Calu3 (cell line): Measurements from ENCODE around the gene HECW1. TPM values are rescaled to one million over a fixed set of nuclear protein-coding genes. Genes with fewer than 3 reads are reported as not detected.

Experiments
- BruUV-seq: library from RNA; stranded (reverse); fragments of 400-500 nt; replicated peaks from 2 replicates; lab custom pipeline; 2021; lab: Mats Ljungman, UMichigan
- CTCF ChIA-PET: fragments of 300-600 bp; sonication (Branson Sonifier 250); formaldehyde crosslinking; loops from one replicate; lab custom pipeline; 2022; ENCODE audit warnings: antibody characterized with exemption; lab: Charles Lee
- DNase-seq: peaks from one replicate; pipeline ENCODE4 v3.0.0; 2022
- H3K27ac Mint-ChIP-seq: one replicate; pipeline ENCODE4 v1.8.0; 2022; ENCODE audit warnings: mixed read lengths; ENCODE audit not compliant: unreplicated experiment
- H3K27me3 Mint-ChIP-seq: one replicate; pipeline ENCODE4 v1.8.0; 2022; ENCODE audit warnings: mixed read lengths; ENCODE audit not compliant: unreplicated experiment
- H3K36me3 Mint-ChIP-seq: one replicate; pipeline ENCODE4 v1.8.0; 2022; ENCODE audit warnings: mild to moderate bottlenecking, moderate library complexity, mixed read lengths; ENCODE audit not compliant: insufficient read depth, unreplicated experiment
- H3K4me1 Mint-ChIP-seq: one replicate; pipeline ENCODE4 v1.8.0; 2022; ENCODE audit warnings: mild to moderate bottlenecking, low read depth, mixed read lengths; ENCODE audit not compliant: unreplicated experiment
- H3K4me3 Mint-ChIP-seq: one replicate; pipeline ENCODE4 v1.8.0; 2022; ENCODE audit warnings: mild to moderate bottlenecking, low read depth, moderate library complexity, mixed read lengths; ENCODE audit not compliant: unreplicated experiment
- H3K9me3 Mint-ChIP-seq: one replicate; pipeline ENCODE4 v1.8.0; 2022; ENCODE audit warnings: low read depth, mixed read lengths; ENCODE audit not compliant: unreplicated experiment
- intact Hi-C: fragments of 100-400 bp; cut with micrococcal nuclease; formaldehyde crosslinking; loops from one replicate; pipeline ENCODE4 v1.10.0; 2022; ENCODE audit not compliant: unreplicated experiment
- total RNA-seq: library from RNA; stranded (reverse); gene quantifications from 2 replicates; pipeline ENCODE4 v1.2.3, GENCODE V29; 2022
- TF ChIP-seq, protein P1 (sequence below): fragments of 200-600 bp; IDR thresholded peaks from one replicate; pipeline ENCODE4 v1.8.0; 2022; ENCODE audit warnings: antibody characterized with exemption; ENCODE audit not compliant: unreplicated experiment

HECW1 gene
- total RNA-seq, 1 experiment from 2014 or later, result 0.33 TPM

DNA sequence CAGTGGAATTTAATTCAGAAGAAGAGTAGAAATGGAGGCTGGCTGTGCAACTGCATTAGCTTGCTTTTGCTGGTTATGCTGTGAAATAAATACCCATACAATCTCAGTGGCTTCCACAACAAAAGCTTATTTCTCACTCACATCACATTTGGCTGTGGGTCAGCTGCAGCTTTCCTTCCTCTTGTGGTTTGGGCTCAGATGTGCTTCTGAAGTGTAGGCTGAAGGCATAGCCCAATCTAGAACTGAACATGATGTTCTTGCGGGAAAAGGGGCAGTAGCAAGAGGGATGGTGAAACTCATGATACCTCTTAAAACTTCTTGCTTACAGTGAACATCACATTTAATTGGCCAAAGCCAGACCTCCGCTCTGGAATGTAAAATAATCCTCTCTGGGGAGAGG, 119.9 kb downstream of the HECW1 start:
- H3K4me1 Mint-ChIP-seq, result no peaks in the 10 kb centered on the region
- no peaks in the 10 kb centered on the region for H3K36me3 Mint-ChIP-seq
- intact Hi-C loops, result no loop called here
- H3K4me3 Mint-ChIP-seq, result no peak overlapping the region
- CTCF ChIA-PET, result no interaction called here
- TF ChIP-seq, protein P1, sequence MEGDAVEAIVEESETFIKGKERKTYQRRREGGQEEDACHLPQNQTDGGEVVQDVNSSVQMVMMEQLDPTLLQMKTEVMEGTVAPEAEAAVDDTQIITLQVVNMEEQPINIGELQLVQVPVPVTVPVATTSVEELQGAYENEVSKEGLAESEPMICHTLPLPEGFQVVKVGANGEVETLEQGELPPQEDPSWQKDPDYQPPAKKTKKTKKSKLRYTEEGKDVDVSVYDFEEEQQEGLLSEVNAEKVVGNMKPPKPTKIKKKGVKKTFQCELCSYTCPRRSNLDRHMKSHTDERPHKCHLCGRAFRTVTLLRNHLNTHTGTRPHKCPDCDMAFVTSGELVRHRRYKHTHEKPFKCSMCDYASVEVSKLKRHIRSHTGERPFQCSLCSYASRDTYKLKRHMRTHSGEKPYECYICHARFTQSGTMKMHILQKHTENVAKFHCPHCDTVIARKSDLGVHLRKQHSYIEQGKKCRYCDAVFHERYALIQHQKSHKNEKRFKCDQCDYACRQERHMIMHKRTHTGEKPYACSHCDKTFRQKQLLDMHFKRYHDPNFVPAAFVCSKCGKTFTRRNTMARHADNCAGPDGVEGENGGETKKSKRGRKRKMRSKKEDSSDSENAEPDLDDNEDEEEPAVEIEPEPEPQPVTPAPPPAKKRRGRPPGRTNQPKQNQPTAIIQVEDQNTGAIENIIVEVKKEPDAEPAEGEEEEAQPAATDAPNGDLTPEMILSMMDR, result no peak
- BruUV-seq, result no TSS peak
- H3K9me3 Mint-ChIP-seq, result no peaks in the 10 kb centered on the region
- DNase-seq, result no peak
- H3K27ac Mint-ChIP-seq, result no peak overlapping the region
- H3K27me3 Mint-ChIP-seq, result peaks cover 56% of the 10 kb centered on the region

DNA sequence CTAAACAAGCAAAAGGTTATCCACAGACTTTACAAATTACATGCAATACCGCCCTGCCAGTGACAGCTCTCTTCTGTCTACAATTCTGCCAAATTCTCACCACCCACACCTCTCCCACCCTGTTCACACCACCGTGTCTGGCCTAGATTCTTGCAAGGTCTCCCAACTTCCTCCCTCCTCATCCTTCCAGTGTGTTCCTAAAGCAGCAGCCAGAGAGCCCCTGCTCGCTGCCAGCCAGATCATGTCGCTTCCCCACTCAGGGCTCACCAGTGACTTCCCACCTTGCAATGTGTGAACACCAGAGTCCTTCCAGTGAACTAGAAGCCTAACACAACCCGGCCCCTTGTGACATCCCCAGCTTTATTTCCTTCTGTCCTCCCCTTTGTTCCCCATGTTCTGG, 121.6 kb downstream of the HECW1 start:
- Mint-ChIP-seq H3K36me3 (no peaks in the 10 kb centered on the region), H3K27me3 (peaks cover 71% of the 10 kb centered on the region), H3K9me3 (no peaks in the 10 kb centered on the region), H3K27ac (no peak overlapping the region), H3K4me1 (no peaks in the 10 kb centered on the region), H3K4me3 (no peak overlapping the region)
- BruUV-seq, result no TSS peak
- no peak for DNase-seq
- intact Hi-C loops, result no loop called here
- CTCF ChIA-PET, result no interaction called here
- TF ChIP-seq, protein P1, result no peak

DNA sequence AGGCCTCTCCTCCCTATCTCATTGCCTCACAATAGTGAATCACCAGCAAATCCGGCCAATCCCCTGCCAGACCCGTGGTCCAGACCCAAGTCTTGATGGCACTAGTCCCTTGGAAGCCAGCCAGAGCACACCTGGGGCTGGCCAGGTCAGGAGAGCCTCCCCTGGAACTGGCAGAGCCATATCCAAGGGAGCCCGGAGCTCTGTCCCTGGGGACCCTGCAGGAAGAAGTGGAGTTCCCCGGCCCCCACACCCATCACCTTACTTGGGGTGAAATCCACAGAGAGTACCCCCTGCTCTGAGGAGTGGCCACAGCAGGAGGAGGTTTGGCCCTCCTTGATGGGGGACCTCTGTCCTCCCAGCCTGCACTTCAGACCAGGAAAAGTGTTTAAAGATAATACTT, 122.5 kb downstream of the HECW1 start:
- CTCF ChIA-PET, result no interaction called here
- H3K27me3 Mint-ChIP-seq, result peaks cover 71% of the 10 kb centered on the region
- no TSS peak for BruUV-seq
- H3K27ac Mint-ChIP-seq, result no peak overlapping the region
- no peak overlapping the region for H3K4me3 Mint-ChIP-seq
- no peaks in the 10 kb centered on the region for H3K36me3 Mint-ChIP-seq
- no peak for DNase-seq
- no peaks in the 10 kb centered on the region for H3K9me3 Mint-ChIP-seq
- no peaks in the 10 kb centered on the region for H3K4me1 Mint-ChIP-seq
- intact Hi-C loops, result no loop called here
- TF ChIP-seq, protein P1, result no peak

DNA sequence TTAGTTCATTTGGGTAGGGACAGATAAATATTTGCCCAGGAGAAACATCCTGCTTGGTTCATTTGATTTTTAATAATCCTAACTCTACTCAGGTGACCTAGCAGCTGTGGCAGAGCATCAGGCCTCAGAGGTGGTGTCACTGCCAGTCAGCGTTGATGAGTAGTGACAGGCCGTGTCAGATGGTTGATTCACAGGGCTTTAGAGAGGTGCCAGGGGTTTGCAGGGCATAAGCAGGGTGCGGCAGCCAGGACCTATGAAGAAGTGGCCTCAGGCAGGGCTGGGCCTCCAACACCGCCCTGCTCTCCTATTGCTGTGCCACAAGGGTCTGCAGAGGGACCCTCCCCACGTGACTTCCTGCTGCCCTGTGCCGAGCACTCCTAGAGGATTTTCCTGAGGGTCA, 128.1 kb downstream of the HECW1 start:
- TF ChIP-seq, protein P1, result no peak
- Mint-ChIP-seq H3K4me1 (no peaks in the 10 kb centered on the region), H3K27ac (no peak overlapping the region), H3K36me3 (no peaks in the 10 kb centered on the region), H3K27me3 (peaks cover 74% of the 10 kb centered on the region), H3K4me3 (no peak overlapping the region), H3K9me3 (no peaks in the 10 kb centered on the region)
- no TSS peak for BruUV-seq
- CTCF ChIA-PET, result no interaction called here
- intact Hi-C loops, result no loop called here
- no peak for DNase-seq
